A549 (cell line): ENCODE data around the gene GSE1. TPM values are rescaled to one million over a fixed set of nuclear protein-coding genes. Genes with fewer than 3 reads are reported as not detected.
A peak's percentile ranks its signal among the peaks of the same experiment; 100 is the strongest.

Source experiments
- ATAC-seq, 2 experiments: fragments of 200-7000 bp in 1 of 2; fragments of >200 bp in 1 of 2; cut with Nextera tagmentation in 1 of 2; cut with Tn5 transposase in 1 of 2; 3 replicates each; pipeline versions ENCODE4 v1.8.0 to v1.9.1; 2018 to 2020; ENCODE audit warnings: mild to moderate bottlenecking in 1 of 2, moderate library complexity in 1 of 2
- CTCF ChIA-PET: fragments of 300-600 bp; sonication (Branson Sonifier 250); formaldehyde crosslinking; extraction: SDS; loops from one replicate; lab custom pipeline; 2021; ENCODE audit warnings: antibody characterized with exemption, inconsistent platforms; lab: Yijun Ruan, JAX
- POLR2A ChIA-PET: fragments of 350-600 bp; formaldehyde crosslinking; extraction: SDS; loops from one replicate; lab custom pipeline; 2021; ENCODE audit warnings: antibody characterized with exemption, inconsistent platforms; lab: Yijun Ruan, JAX
- DNase-seq, 2 experiments: peaks; one replicate each; pipeline versions ENCODE4 v3.0.0 to v3.0.0-alpha.2; 2011 to 2016; ENCODE audit warnings: low read depth in 1 of 2, low spot score in 1 of 2
- FAIRE-seq: peaks from 2 replicates; lab custom pipeline; 2011; peaks lifted over from hg19 to GRCh38; lab: Jason Lieb, UNC
- H3K27ac ChIP-seq, 2 experiments: fragments of >200 bp; sonication (Bioruptor Twin); formaldehyde crosslinking; 3 replicates each; pipeline ENCODE4 v1.5.1; 2016 to 2017
- H3K4me1 ChIP-seq: fragments of >200 bp; sonication (Bioruptor Twin); formaldehyde crosslinking; 3 replicates; pipeline ENCODE4 v1.6.1; 2016
- H3K4me2 ChIP-seq: fragments of >200 bp; sonication (Bioruptor Twin); formaldehyde crosslinking; 3 replicates; pipeline ENCODE4 v1.6.1; 2016
- H3K4me3 ChIP-seq: fragments of >200 bp; sonication (Bioruptor Twin); formaldehyde crosslinking; 3 replicates; pipeline ENCODE4 v1.5.1; 2016
- H3K9me3 ChIP-seq: fragments of >200 bp; sonication (Bioruptor Twin); formaldehyde crosslinking; 3 replicates; pipeline ENCODE4 v1.6.1; 2016
- BHLHE40 ChIP-seq: IDR thresholded peaks from 2 replicates; pipeline ENCODE4 v1.6.1; 2012; ENCODE audit warnings: low read depth, low read length, inconsistent platforms
- CBX2 ChIP-seq: fragments of 200-600 bp; sonication (generic); IDR thresholded peaks from 2 replicates; pipeline ENCODE4 v1.6.1; 2016; ENCODE audit warnings: low read depth, mild to moderate bottlenecking, borderline replicate concordance
- CEBPB ChIP-seq, 2 experiments: fragments of >200 bp in 1 of 2; sonication (Bioruptor Twin) in 1 of 2; formaldehyde crosslinking in 1 of 2; IDR thresholded peaks; 2 replicates each; pipeline ENCODE4 v1.6.1; 2012 to 2016
- CHD4 ChIP-seq: fragments of 200-600 bp; sonication (generic); IDR thresholded peaks from 2 replicates; pipeline ENCODE4 v1.6.1; 2016; ENCODE audit warnings: antibody characterized with exemption, mild to moderate bottlenecking, borderline replicate concordance
- E2F6 ChIP-seq: IDR thresholded peaks from 2 replicates; pipeline ENCODE4 v1.6.1; 2012; ENCODE audit warnings: low read depth, borderline replicate concordance
- EP300 ChIP-seq, 2 experiments: fragments of >200 bp; sonication (Bioruptor Twin); formaldehyde crosslinking; IDR thresholded peaks; 2 replicates in 1 of 2; 3 replicates in 1 of 2; pipeline ENCODE4 v1.6.1; 2016 to 2017
- HEYL ChIP-seq: fragments of 250-450 bp; sonication (Bioruptor Pico); IDR thresholded peaks from 2 replicates; pipeline ENCODE4 v1.8.0; 2021; ENCODE audit warnings: mild to moderate bottlenecking, moderate library complexity
- HOXB13 ChIP-seq: fragments of 250-450 bp; sonication (Bioruptor Pico); IDR thresholded peaks from 2 replicates; pipeline ENCODE4 v1.5.0; 2020; ENCODE audit warnings: low read depth, mild to moderate bottlenecking, moderate library complexity
- KDM1A ChIP-seq: fragments of 200-600 bp; sonication (generic); IDR thresholded peaks from 2 replicates; pipeline ENCODE4 v1.6.1; 2016; ENCODE audit warnings: low read depth, mild to moderate bottlenecking
- MAZ ChIP-seq: fragments of 150-350 bp; IDR thresholded peaks from 2 replicates; pipeline ENCODE4 v1.6.1; 2014; ENCODE audit warnings: antibody characterized with exemption, low read depth, low read length, borderline replicate concordance
- MYC ChIP-seq: IDR thresholded peaks from 2 replicates; pipeline ENCODE4 v1.6.1; 2012; ENCODE audit warnings: mild to moderate bottlenecking, inconsistent platforms, low read length, improper control_type of control experiment, borderline replicate concordance
- PHF8 ChIP-seq: fragments of 200-600 bp; sonication (generic); IDR thresholded peaks from 2 replicates; pipeline ENCODE4 v1.6.1; 2016; ENCODE audit warnings: low read depth, mild to moderate bottlenecking, antibody characterized with exemption, moderate library complexity, borderline replicate concordance
- POLR2A ChIP-seq: IDR thresholded peaks from 2 replicates; pipeline ENCODE4 v1.6.1; 2012; ENCODE audit warnings: mild to moderate bottlenecking, low read length
- RARB ChIP-seq: fragments of 250-450 bp; sonication (Bioruptor Pico); IDR thresholded peaks from 2 replicates; pipeline ENCODE4 v1.8.0; 2021; ENCODE audit warnings: mild to moderate bottlenecking, moderate library complexity
- REST ChIP-seq: fragments of 200-600 bp; sonication (generic); IDR thresholded peaks from 2 replicates; pipeline ENCODE4 v1.6.1; 2016; ENCODE audit warnings: antibody characterized with exemption, mild to moderate bottlenecking, moderate library complexity
- RFX5 ChIP-seq: fragments of 450-650 bp; IDR thresholded peaks from 2 replicates; pipeline ENCODE4 v1.7.1; 2014; ENCODE audit warnings: antibody characterized with exemption, mild to moderate bottlenecking, moderate library complexity
- RNF2 ChIP-seq: fragments of 200-600 bp; sonication (generic); IDR thresholded peaks from 2 replicates; pipeline ENCODE4 v1.6.1; 2016; ENCODE audit warnings: low read depth, mild to moderate bottlenecking, antibody characterized with exemption, moderate library complexity, borderline replicate concordance
- TP53 ChIP-seq: fragments of 250-450 bp; sonication (Bioruptor Pico); IDR thresholded peaks from 2 replicates; pipeline ENCODE4 v1.5.0; 2021; ENCODE audit warnings: mild to moderate bottlenecking, moderate library complexity
- WGBS: methylation state at CpG from one replicate; pipeline ENCODE4 v1.1.6; 2017; ENCODE audit errors: missing lambda C conversion rate; 5-methylcytosine and 5-hydroxymethylcytosine counted together
- polyA plus RNA-seq, 4 experiments: library from polyadenylated mRNA; depleted of rRNA in 3 of 4; stranded (reverse); fragments of >200 nt; fragmentation: RNase III in 1 of 4; extraction: RNeasy Plus Mini Kit Qiagen cat#74134 plus additional on column Dnase treatment in 1 of 4; gene quantifications; 2 replicates in 3 of 4; 3 replicates in 1 of 4; pipeline ENCODE4 v1.2.3, GENCODE V29; 2011 to 2017

The GSE1 gene
- polyA plus RNA-seq, 2 of the 4 experiments (the other 2 are of a cell fraction), result 20.7 to 24.3 TPM

GRCh38 chr16:85635545-85636140, 22.5 kb downstream of the GSE1 start:
- DNase-seq (no peak), FAIRE-seq (no peak), ATAC-seq (peak in 1 of 2 experiments; percentile 7; a peak in 3 of 6 replicates)
- Histone ChIP-seq H3K27ac (no peak overlapping the region), H3K9me3 (no peaks in the 10 kb centered on the region), H3K4me3 (no peak overlapping the region), H3K4me2 (no peak overlapping the region), H3K4me1 (0 out of 3 replicates have a peak, but pooled peaks cover 5% of the 10 kb centered on the region)
- POLR2A ChIA-PET, result no interaction called here
- 84% methylated on average over 22 of the region's 26 CpGs for WGBS
- CTCF ChIA-PET, result interaction anchor here (1.0 to 6.9 kb wide), 10 partner anchors 8 to 359 kb away, joined by 3 to 50 read pairs (median 4); no protein-coding TSS in a partner anchor
- TF ChIP-seq BHLHE40, result no peak
- no peak for TF ChIP-seq RARB (CRISPR knock-in tag)
- no peak for TF ChIP-seq HEYL
- no peak for TF ChIP-seq RNF2
- no peak for TF ChIP-seq PHF8
- TF ChIP-seq TP53 (CRISPR knock-in tag), result no peak
- TF ChIP-seq CEBPB (IDR thresholded peaks at IDR 0.05), result no peak
- no peak for TF ChIP-seq KDM1A
- TF ChIP-seq EP300 (IDR thresholded peaks at IDR 0.05), result no peak
- TF ChIP-seq POLR2A, result no peak
- TF ChIP-seq REST, result no peak
- no peak for TF ChIP-seq CHD4
- TF ChIP-seq MYC, result no peak
- no peak for TF ChIP-seq CBX2

- ATAC-seq (no peak), FAIRE-seq (no peak), DNase-seq (no peak)
- Histone ChIP-seq H3K4me2 (no peak overlapping the region), H3K4me3 (no peak overlapping the region), H3K27ac (no peak overlapping the region), H3K4me1 (peaks cover 7% of the 10 kb centered on the region; the same call in 1 of the 3 replicates), H3K9me3 (no peaks in the 10 kb centered on the region)
- no peak for TF ChIP-seq TP53 (CRISPR knock-in tag)
- TF ChIP-seq MAZ, result no peak
- no peak for TF ChIP-seq EP300 (IDR thresholded peaks at IDR 0.05)
- no peak for TF ChIP-seq KDM1A
- TF ChIP-seq BHLHE40, result no peak
- TF ChIP-seq E2F6, result no peak
- no peak for TF ChIP-seq HOXB13
- no peak for TF ChIP-seq RARB (CRISPR knock-in tag)
- no peak for TF ChIP-seq RFX5
- 90% methylated on average over 16 of the region's 27 CpGs for WGBS
- POLR2A ChIA-PET, result no interaction called here
- CTCF ChIA-PET, result interaction anchor here (0.9 to 6.9 kb wide), 9 partner anchors 9 to 339 kb away, joined by 3 to 50 read pairs (median 4); no protein-coding TSS in a partner anchor
These were observed 23.2 kb downstream of the GSE1 start for GRCh38 chr16:85636234-85636812.
